ENCODE measurements around the gene DMRT3.

GRCh38 chr9:1001838-1002237 lies 25.4 kb downstream of the DMRT3 start:
- no peak for TF ChIP-seq EZH2 (IDR thresholded peaks at IDR 0.05; ENCODE audit: borderline replicate concordance)
- no peak for TF ChIP-seq CTCF (IDR thresholded peaks at IDR 0.05; ENCODE audit: poor library complexity)
